Measurements from ENCODE around the gene IVD.
A peak's percentile ranks its signal among the peaks of the same experiment; 100 is the strongest.

IVD gene

DNA sequence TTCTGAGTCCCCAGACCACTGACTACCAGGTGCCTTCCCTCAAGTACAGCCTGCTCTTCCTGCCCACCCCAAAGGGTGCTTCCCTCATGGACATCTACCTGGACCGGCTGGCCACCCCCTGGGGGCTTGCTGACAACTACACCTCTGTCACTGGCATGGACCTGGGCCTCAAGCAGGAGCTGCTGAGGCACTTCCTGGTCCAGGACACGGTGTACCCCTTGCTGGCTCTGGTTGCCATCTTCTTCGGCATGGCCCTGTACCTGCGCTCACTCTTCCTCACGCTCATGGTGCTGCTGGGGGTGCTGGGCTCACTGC is 38.3 kb upstream of the IVD start:
- Mint-ChIP-seq H3K27ac (peak overlapping the region; percentile 59), H3K4me3 (peak overlapping the region; percentile 71), H3K36me3 (ENCODE audit: low read depth) (no peaks in the 10 kb centered on the region), H3K27me3 (ENCODE audit: low read depth) (peaks cover 9% of the 10 kb centered on the region), H3K4me1 (ENCODE audit: low read depth) (peaks cover 13% of the 10 kb centered on the region), H3K9me3 (no peaks in the 10 kb centered on the region)

GRCh38 chr15:40367686-40368611 is 37.6 kb upstream of the IVD start:
- H3K4me3 Mint-ChIP-seq = peak overlapping the region; percentile 71
- no peaks in the 10 kb centered on the region for H3K36me3 Mint-ChIP-seq (ENCODE audit: low read depth)
- peaks cover 9% of the 10 kb centered on the region for H3K27me3 Mint-ChIP-seq (ENCODE audit: low read depth)
- peaks cover 13% of the 10 kb centered on the region for H3K4me1 Mint-ChIP-seq (ENCODE audit: low read depth)
- H3K27ac Mint-ChIP-seq = peak overlapping the region; percentile 59
- no peaks in the 10 kb centered on the region for H3K9me3 Mint-ChIP-seq

DNA sequence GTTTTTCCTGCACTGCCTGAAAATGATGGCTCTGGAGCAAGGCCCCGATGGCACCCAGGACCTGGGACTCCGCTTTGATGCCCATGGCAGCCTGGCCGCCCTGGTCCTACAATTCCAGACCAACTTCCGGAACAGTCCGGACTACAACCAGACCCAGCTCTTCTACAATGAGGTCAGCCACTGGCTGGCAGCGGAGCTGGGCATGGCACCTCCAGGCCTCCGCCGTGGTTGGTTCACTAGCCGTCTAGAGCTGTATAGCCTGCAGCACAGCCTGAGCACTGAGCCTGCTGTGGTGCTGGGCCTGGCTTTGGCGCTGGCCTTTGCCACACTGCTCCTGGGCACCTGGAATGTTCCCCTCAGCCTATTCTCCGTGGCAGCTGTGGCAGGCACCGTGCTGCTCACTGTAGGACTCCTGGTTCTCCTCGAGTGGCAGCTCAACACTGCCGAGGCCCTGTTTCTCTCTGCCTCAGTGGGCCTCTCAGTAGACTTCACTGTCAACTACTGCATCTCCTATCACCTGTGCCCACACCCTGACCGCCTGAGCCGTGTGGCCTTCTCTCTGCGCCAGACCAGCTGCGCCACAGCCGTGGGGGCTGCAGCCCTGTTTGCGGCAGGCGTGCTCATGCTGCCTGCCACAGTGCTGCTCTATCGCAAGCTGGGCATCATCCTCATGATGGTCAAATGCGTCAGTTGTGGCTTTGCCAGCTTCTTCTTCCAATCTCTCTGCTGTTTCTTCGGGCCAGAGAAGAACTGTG is 36.7 kb upstream of the IVD start:
- Mint-ChIP-seq H3K4me3 (peak overlapping the region; percentile 16), H3K27ac (peak overlapping the region; percentile 34), H3K9me3 (no peaks in the 10 kb centered on the region), H3K4me1 (ENCODE audit: low read depth) (peaks cover 13% of the 10 kb centered on the region), H3K27me3 (ENCODE audit: low read depth) (peaks cover 9% of the 10 kb centered on the region), H3K36me3 (ENCODE audit: low read depth) (no peaks in the 10 kb centered on the region)

- H3K27ac Mint-ChIP-seq = no peak overlapping the region
- H3K4me1 Mint-ChIP-seq (ENCODE audit: low read depth) = peaks cover 13% of the 10 kb centered on the region
- H3K36me3 Mint-ChIP-seq (ENCODE audit: low read depth) = no peaks in the 10 kb centered on the region
- H3K4me3 Mint-ChIP-seq = peak overlapping the region; percentile 16
- H3K9me3 Mint-ChIP-seq = no peaks in the 10 kb centered on the region
- H3K27me3 Mint-ChIP-seq (ENCODE audit: low read depth) = peaks cover 9% of the 10 kb centered on the region
These were observed 36.1 kb upstream of the IVD start for GRCh38 chr15:40369474-40369869.

DNA sequence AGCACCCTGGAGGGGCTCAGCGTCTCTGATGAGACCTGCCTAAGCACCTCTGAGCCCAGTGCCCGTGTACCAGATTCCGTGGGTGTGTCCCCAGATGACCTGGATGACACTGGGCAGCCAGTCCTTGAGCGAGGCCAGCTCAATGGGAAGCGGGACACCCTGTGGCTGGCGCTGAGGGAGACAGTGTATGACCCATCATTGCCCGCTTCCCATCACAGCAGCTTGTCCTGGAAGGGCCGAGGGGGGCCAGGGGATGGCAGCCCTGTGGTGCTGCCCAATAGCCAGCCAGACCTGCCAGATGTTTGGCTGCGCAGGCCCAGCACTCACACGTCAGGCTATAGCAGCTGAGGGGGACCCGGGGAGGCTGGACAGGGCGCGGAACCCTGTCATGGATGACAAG is 35.6 kb upstream of the IVD start:
- Mint-ChIP-seq H3K27me3 (ENCODE audit: low read depth) (peaks cover 9% of the 10 kb centered on the region), H3K36me3 (ENCODE audit: low read depth) (no peaks in the 10 kb centered on the region), H3K27ac (no peak overlapping the region), H3K4me1 (ENCODE audit: low read depth) (peaks cover 13% of the 10 kb centered on the region), H3K9me3 (no peaks in the 10 kb centered on the region), H3K4me3 (no peak overlapping the region)

DNA sequence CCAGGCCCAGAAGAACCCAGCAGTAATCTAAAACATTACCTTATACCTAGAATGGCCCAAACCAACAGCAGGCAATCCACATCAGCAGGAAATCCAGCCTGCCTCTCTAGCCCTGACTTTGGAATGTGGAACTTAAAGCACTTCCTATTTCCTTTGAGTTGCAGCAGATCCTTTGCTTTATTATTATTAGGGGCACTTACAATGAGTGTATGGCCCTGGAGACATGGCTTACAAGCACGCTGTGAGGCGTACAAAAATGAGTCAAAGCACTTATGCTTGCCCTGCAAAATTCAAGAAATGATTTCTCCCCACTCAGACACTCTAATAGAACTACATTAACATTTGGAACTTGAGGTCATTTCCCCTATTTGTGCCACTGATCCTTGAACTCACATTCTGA is 32.6 kb upstream of the IVD start:
- H3K27ac Mint-ChIP-seq = no peak overlapping the region
- H3K36me3 Mint-ChIP-seq (ENCODE audit: low read depth) = no peaks in the 10 kb centered on the region
- H3K4me1 Mint-ChIP-seq (ENCODE audit: low read depth) = peaks cover 4% of the 10 kb centered on the region
- no peak overlapping the region for H3K4me3 Mint-ChIP-seq
- peaks cover 13% of the 10 kb centered on the region for H3K27me3 Mint-ChIP-seq (ENCODE audit: low read depth)
- H3K9me3 Mint-ChIP-seq = no peaks in the 10 kb centered on the region

GRCh38 chr15:40377606-40378005 is 28.0 kb upstream of the IVD start:
- no peak overlapping the region for H3K27ac Mint-ChIP-seq
- peaks cover 6% of the 10 kb centered on the region for H3K4me1 Mint-ChIP-seq (ENCODE audit: low read depth)
- H3K4me3 Mint-ChIP-seq = no peak overlapping the region
- H3K36me3 Mint-ChIP-seq (ENCODE audit: low read depth) = peaks cover under 1% of the 10 kb centered on the region
- H3K9me3 Mint-ChIP-seq = no peaks in the 10 kb centered on the region
- H3K27me3 Mint-ChIP-seq (ENCODE audit: low read depth) = peaks cover 8% of the 10 kb centered on the region

GRCh38 chr15:40379374-40379773 is 26.2 kb upstream of the IVD start:
- Mint-ChIP-seq H3K4me3 (no peak overlapping the region), H3K27me3 (ENCODE audit: low read depth) (peaks cover 8% of the 10 kb centered on the region), H3K4me1 (ENCODE audit: low read depth) (peaks cover 18% of the 10 kb centered on the region), H3K36me3 (ENCODE audit: low read depth) (peaks cover 4% of the 10 kb centered on the region), H3K27ac (no peak overlapping the region), H3K9me3 (no peaks in the 10 kb centered on the region)

- Mint-ChIP-seq H3K36me3 (ENCODE audit: low read depth) (peaks cover 6% of the 10 kb centered on the region), H3K4me3 (no peak overlapping the region), H3K27me3 (ENCODE audit: low read depth) (peaks cover 8% of the 10 kb centered on the region), H3K27ac (no peak overlapping the region), H3K9me3 (no peaks in the 10 kb centered on the region), H3K4me1 (ENCODE audit: low read depth) (peaks cover 23% of the 10 kb centered on the region)
These were observed 25.7 kb upstream of the IVD start for GRCh38 chr15:40379853-40380252.

GRCh38 chr15:40380636-40381035 is 25.0 kb upstream of the IVD start:
- no peaks in the 10 kb centered on the region for H3K9me3 Mint-ChIP-seq

GRCh38 chr15:40381818-40382529 is 23.6 kb upstream of the IVD start:
- Mint-ChIP-seq H3K27ac (no peak overlapping the region), H3K36me3 (ENCODE audit: low read depth) (peaks cover 17% of the 10 kb centered on the region), H3K9me3 (no peaks in the 10 kb centered on the region), H3K27me3 (ENCODE audit: low read depth) (peaks cover 8% of the 10 kb centered on the region), H3K4me3 (no peak overlapping the region), H3K4me1 (ENCODE audit: low read depth) (peaks cover 28% of the 10 kb centered on the region)

More at GRCh38 chr15:40380636-40381035, 25.0 kb upstream of the IVD start:
- no peak overlapping the region for H3K4me3 Mint-ChIP-seq
- peaks cover 28% of the 10 kb centered on the region for H3K4me1 Mint-ChIP-seq (ENCODE audit: low read depth)
- H3K27ac Mint-ChIP-seq = no peak overlapping the region
- H3K36me3 Mint-ChIP-seq (ENCODE audit: low read depth) = peaks cover 10% of the 10 kb centered on the region
- H3K27me3 Mint-ChIP-seq (ENCODE audit: low read depth) = peaks cover 8% of the 10 kb centered on the region

DNA sequence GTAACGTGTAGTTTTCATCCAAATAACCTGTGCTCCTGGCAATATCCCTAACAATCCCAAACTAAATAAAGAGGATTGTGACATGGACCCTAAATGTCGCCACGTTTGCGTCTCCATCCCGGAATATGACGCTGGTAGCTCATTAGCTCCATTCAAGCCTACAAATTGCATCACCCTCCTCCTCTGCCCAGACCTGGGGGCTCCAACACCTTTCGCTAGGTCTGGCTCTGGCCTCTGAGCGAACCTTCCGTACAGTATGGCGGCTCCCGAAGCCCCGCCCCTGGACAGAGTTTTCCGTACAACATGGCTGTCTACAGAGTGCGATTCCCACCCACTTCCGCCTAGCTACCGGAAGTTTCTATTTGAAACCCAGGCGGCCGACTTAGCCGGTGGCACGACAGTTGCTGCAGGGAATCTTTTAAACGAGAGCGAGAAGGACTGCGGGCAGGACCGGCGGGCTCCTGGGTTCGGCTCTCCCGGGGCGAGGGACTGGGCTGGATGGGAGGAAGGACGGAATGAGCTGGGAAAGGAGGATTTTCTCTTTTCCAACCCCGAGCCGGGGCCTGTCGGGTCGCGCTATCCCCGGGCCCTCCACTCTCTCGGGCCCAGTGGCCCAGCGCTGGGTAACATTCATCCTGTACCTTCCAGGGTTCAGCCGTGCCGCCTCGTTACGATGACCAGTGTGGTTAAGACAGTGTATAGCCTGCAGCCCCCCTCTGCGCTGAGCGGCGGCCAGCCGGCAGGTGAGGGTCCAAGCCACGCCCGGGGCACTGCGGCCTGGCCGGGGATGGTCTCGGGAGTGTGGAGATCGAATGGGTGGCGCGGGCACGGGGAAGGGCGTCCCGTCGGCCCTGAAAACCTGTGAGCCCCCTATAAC is 22.8 kb upstream of the IVD start, which contains the start of gene KNSTRN:
Gene KNSTRN, plus strand, starts transcription at position 142 of the 877 bp plus-strand sequence. Its CDS starts 115 bp downstream, at position 257.
- Mint-ChIP-seq H3K27ac (peak within 1 kb of the TSS; percentile 96), H3K4me3 (peak within 1 kb of the TSS; percentile 99), H3K36me3 (ENCODE audit: low read depth) (peaks cover 25% of the 10 kb centered on the region), H3K27me3 (ENCODE audit: low read depth) (peaks cover 2% of the 10 kb centered on the region), H3K4me1 (ENCODE audit: low read depth) (peaks cover 28% of the 10 kb centered on the region), H3K9me3 (no peaks in the 10 kb centered on the region)

DNA sequence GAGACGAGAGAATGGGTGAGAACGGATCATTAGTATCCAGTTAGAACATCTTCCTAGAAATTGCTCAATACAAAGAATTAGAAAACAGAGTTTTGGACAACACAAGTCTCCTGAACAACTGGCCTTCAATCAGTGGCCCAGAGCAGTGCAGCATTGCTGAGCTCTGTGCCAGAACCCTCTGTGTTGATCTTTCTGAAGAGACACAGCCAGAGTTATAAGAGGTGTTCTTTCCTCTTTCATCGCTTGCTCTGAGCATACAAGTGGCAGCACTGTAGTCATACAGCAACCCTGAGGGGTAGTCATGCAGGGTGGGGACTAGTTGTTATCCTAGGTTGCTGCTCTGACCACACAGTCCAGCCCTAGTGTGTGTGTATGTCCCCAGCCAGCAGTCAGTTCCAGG is 19.1 kb upstream of the IVD start:
- Mint-ChIP-seq H3K36me3 (ENCODE audit: low read depth) (peaks cover 43% of the 10 kb centered on the region), H3K4me3 (no peak overlapping the region)

More for the DNA sequence above, 19.1 kb upstream of the IVD start:
- Mint-ChIP-seq H3K9me3 (no peaks in the 10 kb centered on the region), H3K27me3 (ENCODE audit: low read depth) (no peaks in the 10 kb centered on the region), H3K4me1 (ENCODE audit: low read depth) (peaks cover 27% of the 10 kb centered on the region), H3K27ac (no peak overlapping the region)

Measured in T-helper 1 cell treated with Interleukin-12 subunit alpha and Interleukin-12 subunit beta and Interleukin-4 antibody, amounts not matched to agents 30 μg/mL and 1 μg/mL, for 36 hours (primary cell).